NOMO-1 (cell line): ENCODE data around the gene TNS1.
A peak's percentile ranks its signal among the peaks of the same experiment; 100 is the strongest.

Experiments
- DNase-seq, 2 experiments: peaks; one replicate each; lab custom pipeline; 2025; ENCODE audit not compliant: unreplicated experiment in 2 of 2; lab: John Stamatoyannopoulos, UW

TNS1 gene

GRCh38 chr2:217761645-217762277 is 241.0 kb downstream of the TNS1 start:
- no peak for DNase-seq

- no peak for DNase-seq
These were observed 242.8 kb downstream of the TNS1 start for GRCh38 chr2:217759991-217760390.

- DNase-seq, result no peak
These were observed 245.7 kb downstream of the TNS1 start for GRCh38 chr2:217757108-217757463.

- peak; percentile 42 to 44 for DNase-seq
These were observed 246.3 kb downstream of the TNS1 start for GRCh38 chr2:217756375-217757107.

GRCh38 chr2:217755027-217755745 is 247.6 kb downstream of the TNS1 start:
- no peak for DNase-seq

- DNase-seq, result no peak
These were observed 249.2 kb downstream of the TNS1 start for GRCh38 chr2:217753460-217754200.

- no peak for DNase-seq
These were observed 249.9 kb downstream of the TNS1 start for GRCh38 chr2:217752714-217753459.

- no peak for DNase-seq
These were observed 250.8 kb downstream of the TNS1 start for GRCh38 chr2:217751952-217752351.

- DNase-seq, result no peak
These were observed 251.6 kb downstream of the TNS1 start for GRCh38 chr2:217751192-217751591.
